Right atrium auricular region (tissue), 2 donors: ENCODE data around the gene CLEC4M. TPM values are rescaled to one million over a fixed set of nuclear protein-coding genes. Genes with fewer than 3 reads are reported as not detected.
"Not testable (repeated sequence)": the region's sequence is repeated elsewhere in the genome, so short reads cannot be mapped to it uniquely, and the experiment has no call there.

Experiments used
- DNase-seq: peaks from one replicate; pipeline ENCODE4 v3.0.0-alpha.2; 2019; ENCODE audit warnings: low spot score
- H3K27ac ChIP-seq, 2 donors: fragments of 200-600 bp; sonication (generic); 1 replicate in 1 of 2; 2 replicates in 1 of 2; pipeline ENCODE4 v1.5.1; 2016 to 2019
- H3K27me3 ChIP-seq, 2 donors: fragments of 200-600 bp; sonication (generic); one replicate each; pipeline versions ENCODE4 v1.5.1 to v1.6.0; 2017 to 2019
- H3K36me3 ChIP-seq: fragments of 200-600 bp; sonication (generic); one replicate; pipeline ENCODE4 v1.5.1; 2016
- H3K4me1 ChIP-seq, 2 donors: fragments of 200-600 bp; sonication (generic); one replicate each; pipeline versions ENCODE4 v1.5.1 to v1.6.0; 2017 to 2019
- H3K4me3 ChIP-seq, 2 donors: fragments of 200-600 bp; sonication (generic); 1 replicate in 1 of 2; 2 replicates in 1 of 2; pipeline ENCODE4 v1.5.1; 2017 to 2019; ENCODE audit warnings: mild to moderate bottlenecking in 1 of 2, moderate library complexity in 1 of 2
- H3K9me3 ChIP-seq, 2 donors: fragments of 200-600 bp; sonication (generic); one replicate each; pipeline ENCODE4 v1.5.1; 2019
- CTCF ChIP-seq, 2 donors: fragments of 200-600 bp; sonication (generic); IDR thresholded peaks; one replicate each; pipeline ENCODE4 v1.5.1; 2019; ENCODE audit warnings: antibody characterized with exemption in 2 of 2
- total RNA-seq, 2 donors: library from RNA; depleted of rRNA; stranded (reverse); fragments of >200 nt; gene quantifications; one replicate each; pipeline ENCODE4 v1.1.0, GENCODE V29; 2016

The CLEC4M gene
- total RNA-seq, 2 donors from 2014 or later = not detected

- Histone ChIP-seq H3K4me3 (no peak overlapping the region), H3K4me1 (peaks cover 0 to 10% of the 10 kb centered on the region in 2 donors), H3K27me3 (peaks cover 11 to 18% of the 10 kb centered on the region in 2 donors), H3K27ac (no peak overlapping the region), H3K9me3 (no peaks in the 10 kb centered on the region), H3K36me3 (no peaks in the 10 kb centered on the region)
- no peak for TF ChIP-seq CTCF (IDR thresholded peaks at IDR 0.05)
- DNase-seq = no peak
Measured at GRCh38 chr19:7789447-7789846, 26.4 kb downstream of the CLEC4M start.

- Histone ChIP-seq H3K9me3 (no peaks in the 10 kb centered on the region), H3K4me1 (peaks cover 0 to 10% of the 10 kb centered on the region in 2 donors), H3K36me3 (no peaks in the 10 kb centered on the region), H3K27me3 (peaks cover 11 to 18% of the 10 kb centered on the region in 2 donors), H3K27ac (no peak overlapping the region), H3K4me3 (no peak overlapping the region)
- no peak for DNase-seq
- no peak for TF ChIP-seq CTCF (IDR thresholded peaks at IDR 0.05)
Measured at GRCh38 chr19:7790416-7790815, 27.4 kb downstream of the CLEC4M start.

- no peak overlapping the region for H3K4me3 ChIP-seq
- H3K4me1 ChIP-seq = peaks cover 0 to 10% of the 10 kb centered on the region in 2 donors
- TF ChIP-seq CTCF (IDR thresholded peaks at IDR 0.05) = no peak
- no peaks in the 10 kb centered on the region for H3K9me3 ChIP-seq
- no peaks in the 10 kb centered on the region for H3K36me3 ChIP-seq
- H3K27ac ChIP-seq = no peak overlapping the region
- no peak for DNase-seq
- H3K27me3 ChIP-seq = peaks cover 11 to 18% of the 10 kb centered on the region in 2 donors
Measured at GRCh38 chr19:7792281-7792680, 29.2 kb downstream of the CLEC4M start.

- not testable (repeated sequence) for DNase-seq, H3K4me1 ChIP-seq, H3K9me3 ChIP-seq, H3K4me3 ChIP-seq, H3K27ac ChIP-seq, H3K36me3 ChIP-seq
- H3K27me3 ChIP-seq = peaks cover 11 to 17% of the 10 kb centered on the region in 2 donors
Measured at GRCh38 chr19:7792701-7793100, 29.7 kb downstream of the CLEC4M start.

- H3K27me3 ChIP-seq = peaks cover 8 to 10% of the 10 kb centered on the region in 2 donors
- H3K4me1 ChIP-seq = peaks cover 0 to 10% of the 10 kb centered on the region in 2 donors
- no peak for DNase-seq
- H3K9me3 ChIP-seq = no peaks in the 10 kb centered on the region
- H3K36me3 ChIP-seq = no peaks in the 10 kb centered on the region
- no peak for TF ChIP-seq CTCF (IDR thresholded peaks at IDR 0.05)
- H3K27ac ChIP-seq = no peak overlapping the region
- no peak overlapping the region for H3K4me3 ChIP-seq
Measured at GRCh38 chr19:7793493-7793892, 30.4 kb downstream of the CLEC4M start.

GRCh38 chr19:7795555-7796161, 32.6 kb downstream of the CLEC4M start:
- Histone ChIP-seq H3K9me3 (no peaks in the 10 kb centered on the region), H3K4me1 (no peaks in the 10 kb centered on the region), H3K27me3 (no peaks in the 10 kb centered on the region), H3K36me3 (no peaks in the 10 kb centered on the region), H3K27ac (no peak overlapping the region), H3K4me3 (no peak overlapping the region)
- no peak for TF ChIP-seq CTCF (IDR thresholded peaks at IDR 0.05)
- DNase-seq = no peak
